ENCODE results near the gene OTOP1. TPM values are rescaled to one million over a fixed set of nuclear protein-coding genes. Genes with fewer than 3 reads are reported as not detected.

The OTOP1 gene
- total and polyA plus RNA-seq, 2 experiments from 2014 or later = not detected

DNA sequence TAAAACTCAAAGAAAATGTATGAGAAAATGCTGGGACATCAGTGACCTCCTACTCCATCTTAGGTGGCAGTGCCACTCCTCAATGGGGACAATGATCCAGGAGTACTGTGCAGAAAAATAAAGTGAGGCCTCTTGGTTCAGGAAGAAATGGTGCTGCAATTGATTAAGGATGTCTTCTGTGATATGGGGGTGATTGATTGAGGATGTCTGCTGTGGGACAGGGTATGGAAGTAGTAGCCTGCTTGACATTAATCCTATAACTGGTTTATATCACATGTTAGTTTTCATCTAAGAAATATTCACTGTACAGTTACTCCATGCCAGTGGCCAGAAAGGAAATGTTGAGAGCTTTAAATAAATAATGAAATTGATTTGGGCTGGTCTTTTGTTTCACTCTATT lies 20.5 kb downstream of the OTOP1 start:
- H3K9me2 ChIP-seq (replicated peaks; ENCODE audit: insufficient read depth) = no peaks in the 10 kb centered on the region
- no peaks in the 10 kb centered on the region for H3K36me3 ChIP-seq (replicated peaks; ENCODE audit: insufficient read depth, low read depth)
- no peak overlapping the region for H2AFZ ChIP-seq
- no peak for DNase-seq (ENCODE audit: low spot score)
- H3K27me3 ChIP-seq = peaks cover 17% of the 10 kb centered on the region
- no peak for TF ChIP-seq EZH2phosphoT487 (IDR thresholded peaks at IDR 0.05; ENCODE audit: low read depth, severe bottlenecking, unreplicated experiment)
- TF ChIP-seq EZH2 (IDR thresholded peaks at IDR 0.05; ENCODE audit: borderline replicate concordance) = no peak
- no peak overlapping the region for H3K4me2 ChIP-seq
- no peaks in the 10 kb centered on the region for H3K4me1 ChIP-seq (ENCODE audit: insufficient read depth)
- H3K9me3 ChIP-seq (ENCODE audit: low read depth) = no peaks in the 10 kb centered on the region
- H3K4me3 ChIP-seq = no peak overlapping the region
- no peaks in the 10 kb centered on the region for H4K20me1 ChIP-seq (ENCODE audit: insufficient read depth, poor library complexity, severe bottlenecking)
- H3K27ac ChIP-seq = no peak overlapping the region
- H3K79me2 ChIP-seq = no peaks in the 10 kb centered on the region

- no peaks in the 10 kb centered on the region for H3K4me1 ChIP-seq (ENCODE audit: insufficient read depth)
- peaks cover 11% of the 10 kb centered on the region for H3K27me3 ChIP-seq
- TF ChIP-seq EZH2 (IDR thresholded peaks at IDR 0.05; ENCODE audit: borderline replicate concordance) (no peak), EZH2phosphoT487 (IDR thresholded peaks at IDR 0.05; ENCODE audit: low read depth, severe bottlenecking, unreplicated experiment) (no peak)
- TF ChIP-seq, protein P1, sequence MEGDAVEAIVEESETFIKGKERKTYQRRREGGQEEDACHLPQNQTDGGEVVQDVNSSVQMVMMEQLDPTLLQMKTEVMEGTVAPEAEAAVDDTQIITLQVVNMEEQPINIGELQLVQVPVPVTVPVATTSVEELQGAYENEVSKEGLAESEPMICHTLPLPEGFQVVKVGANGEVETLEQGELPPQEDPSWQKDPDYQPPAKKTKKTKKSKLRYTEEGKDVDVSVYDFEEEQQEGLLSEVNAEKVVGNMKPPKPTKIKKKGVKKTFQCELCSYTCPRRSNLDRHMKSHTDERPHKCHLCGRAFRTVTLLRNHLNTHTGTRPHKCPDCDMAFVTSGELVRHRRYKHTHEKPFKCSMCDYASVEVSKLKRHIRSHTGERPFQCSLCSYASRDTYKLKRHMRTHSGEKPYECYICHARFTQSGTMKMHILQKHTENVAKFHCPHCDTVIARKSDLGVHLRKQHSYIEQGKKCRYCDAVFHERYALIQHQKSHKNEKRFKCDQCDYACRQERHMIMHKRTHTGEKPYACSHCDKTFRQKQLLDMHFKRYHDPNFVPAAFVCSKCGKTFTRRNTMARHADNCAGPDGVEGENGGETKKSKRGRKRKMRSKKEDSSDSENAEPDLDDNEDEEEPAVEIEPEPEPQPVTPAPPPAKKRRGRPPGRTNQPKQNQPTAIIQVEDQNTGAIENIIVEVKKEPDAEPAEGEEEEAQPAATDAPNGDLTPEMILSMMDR (IDR thresholded peaks at IDR 0.05; ENCODE audit: poor library complexity) = no peak
- no peak overlapping the region for H3K4me2 ChIP-seq
- H3K9me3 ChIP-seq (ENCODE audit: low read depth) = no peaks in the 10 kb centered on the region
- DNase-seq (ENCODE audit: low spot score) = no peak
- no peak overlapping the region for H2AFZ ChIP-seq
- 87% methylated on average over 3 of the region's 3 CpGs for WGBS (ENCODE audit: low lambda C conversion rate, missing lambda C conversion rate)
- H3K79me2 ChIP-seq = no peaks in the 10 kb centered on the region
- no peak overlapping the region for H3K27ac ChIP-seq
- H3K9me2 ChIP-seq (replicated peaks; ENCODE audit: insufficient read depth) = no peaks in the 10 kb centered on the region
- H3K4me3 ChIP-seq = no peak overlapping the region
- H3K36me3 ChIP-seq (replicated peaks; ENCODE audit: insufficient read depth, low read depth) = no peaks in the 10 kb centered on the region
- H4K20me1 ChIP-seq (ENCODE audit: insufficient read depth, poor library complexity, severe bottlenecking) = no peaks in the 10 kb centered on the region
These were observed 22.4 kb downstream of the OTOP1 start for GRCh38 chr4:4204401-4204745.

DNA sequence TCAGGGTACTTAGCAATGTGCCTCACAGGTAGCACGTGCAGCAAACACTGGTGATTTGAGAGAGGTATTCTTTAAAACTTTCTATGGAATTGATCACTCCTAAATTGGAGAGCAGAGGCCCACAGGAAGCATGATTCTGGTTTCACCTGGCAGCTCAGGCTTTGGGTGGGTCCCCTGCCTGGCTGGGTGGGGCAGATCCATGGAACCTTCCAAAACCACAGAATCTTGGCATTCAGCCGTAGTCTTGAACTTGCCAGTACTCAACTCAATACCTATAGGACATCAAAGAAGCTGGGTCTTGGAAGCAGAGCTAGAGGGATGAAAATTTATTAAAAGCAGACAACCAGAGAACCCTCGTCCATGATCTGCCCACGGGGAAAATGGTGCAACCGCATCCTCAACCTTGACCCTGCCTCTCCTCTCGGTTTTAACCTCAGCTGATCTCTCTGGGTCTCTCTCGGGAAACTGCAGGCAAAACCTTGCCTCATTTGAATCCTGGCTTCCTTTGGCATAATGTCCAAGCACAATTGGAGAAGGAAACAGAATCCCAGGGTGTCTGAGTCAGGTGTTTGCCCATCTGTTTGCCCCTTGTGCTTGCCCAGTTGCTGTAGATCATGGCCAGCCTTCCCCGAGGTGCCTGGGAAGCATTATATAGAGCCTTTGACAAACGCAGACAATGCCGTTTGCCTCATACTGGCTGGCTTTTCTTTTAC lies 22.9 kb downstream of the OTOP1 start:
- no peaks in the 10 kb centered on the region for H4K20me1 ChIP-seq (ENCODE audit: insufficient read depth, poor library complexity, severe bottlenecking)
- no peaks in the 10 kb centered on the region for H3K9me2 ChIP-seq (replicated peaks; ENCODE audit: insufficient read depth)
- no peak overlapping the region for H3K4me2 ChIP-seq
- H3K79me2 ChIP-seq = no peaks in the 10 kb centered on the region
- WGBS (ENCODE audit: low lambda C conversion rate, missing lambda C conversion rate) = 86% methylated on average over 10 of the region's 10 CpGs
- H3K9me3 ChIP-seq (ENCODE audit: low read depth) = no peaks in the 10 kb centered on the region
- no peak overlapping the region for H3K27ac ChIP-seq
- H3K36me3 ChIP-seq (replicated peaks; ENCODE audit: insufficient read depth, low read depth) = no peaks in the 10 kb centered on the region
- peaks cover 11% of the 10 kb centered on the region for H3K27me3 ChIP-seq
- no peaks in the 10 kb centered on the region for H3K4me1 ChIP-seq (ENCODE audit: insufficient read depth)
- TF ChIP-seq EZH2 (IDR thresholded peaks at IDR 0.05; ENCODE audit: borderline replicate concordance) = no peak
- TF ChIP-seq, protein P1 (IDR thresholded peaks at IDR 0.05; ENCODE audit: poor library complexity) = no peak
- no peak for TF ChIP-seq EZH2phosphoT487 (IDR thresholded peaks at IDR 0.05; ENCODE audit: low read depth, severe bottlenecking, unreplicated experiment)
- no peak overlapping the region for H2AFZ ChIP-seq
- DNase-seq (ENCODE audit: low spot score) = no peak
- no peak overlapping the region for H3K4me3 ChIP-seq

- no peak for DNase-seq (ENCODE audit: low spot score)
- H3K9me3 ChIP-seq (ENCODE audit: low read depth) = no peaks in the 10 kb centered on the region
- no peak overlapping the region for H3K27ac ChIP-seq
- no peaks in the 10 kb centered on the region for H3K9me2 ChIP-seq (replicated peaks; ENCODE audit: insufficient read depth)
- no peak overlapping the region for H2AFZ ChIP-seq
- H3K4me1 ChIP-seq (ENCODE audit: insufficient read depth) = no peaks in the 10 kb centered on the region
- H3K4me2 ChIP-seq = no peak overlapping the region
- TF ChIP-seq EZH2 (IDR thresholded peaks at IDR 0.05; ENCODE audit: borderline replicate concordance) (no peak), EZH2phosphoT487 (IDR thresholded peaks at IDR 0.05; ENCODE audit: low read depth, severe bottlenecking, unreplicated experiment) (no peak)
- TF ChIP-seq, protein P1 (IDR thresholded peaks at IDR 0.05; ENCODE audit: poor library complexity) = no peak
- H3K36me3 ChIP-seq (replicated peaks; ENCODE audit: insufficient read depth, low read depth) = no peaks in the 10 kb centered on the region
- no peaks in the 10 kb centered on the region for H3K79me2 ChIP-seq
- no peaks in the 10 kb centered on the region for H4K20me1 ChIP-seq (ENCODE audit: insufficient read depth, poor library complexity, severe bottlenecking)
- WGBS (ENCODE audit: low lambda C conversion rate, missing lambda C conversion rate) = 95% methylated on average over 4 of the region's 4 CpGs
- no peak overlapping the region for H3K4me3 ChIP-seq
- H3K27me3 ChIP-seq = peaks cover 6% of the 10 kb centered on the region
These were observed 24.2 kb downstream of the OTOP1 start for GRCh38 chr4:4202510-4202909.

All from hepatocyte (in vitro differentiated cells).